DND-41 (cell line): Measurements from ENCODE around the gene OSBPL3.

ENCODE experiments used
- ATAC-seq: fragments of 200-7000 bp; cut with Tn5 transposase; 3 replicates; pipeline ENCODE4 v1.9.1; 2021; ENCODE audit warnings: low read depth; ENCODE audit not compliant: insufficient read depth
- DNase-seq: peaks from one replicate; pipeline ENCODE4 v3.0.0-alpha.2; 2020
- H2AFZ ChIP-seq: 2 replicates; pipeline ENCODE4 v1.6.0; 2012; ENCODE audit warnings: low read depth, low read length
- H3K27ac ChIP-seq: 2 replicates; pipeline ENCODE4 v1.5.1; 2012; ENCODE audit warnings: low read length, inconsistent platforms
- H3K27me3 ChIP-seq: fragments of 200-600 bp; sonication (generic); 2 replicates; pipeline ENCODE4 v1.6.0; 2012; ENCODE audit warnings: low read length, mild to moderate bottlenecking, inconsistent platforms; ENCODE audit not compliant: insufficient read depth, poor library complexity
- H3K36me3 ChIP-seq: 2 replicates; pipeline ENCODE4 v1.5.1; 2012; ENCODE audit warnings: low read length, inconsistent platforms; ENCODE audit not compliant: insufficient read depth
- H3K4me1 ChIP-seq: 2 replicates; pipeline ENCODE4 v1.5.1; 2012; ENCODE audit warnings: mild to moderate bottlenecking, low read length; ENCODE audit not compliant: insufficient read depth
- H3K4me2 ChIP-seq: 2 replicates; pipeline ENCODE4 v1.6.0; 2012; ENCODE audit warnings: mild to moderate bottlenecking, moderate library complexity, low read length, inconsistent platforms; ENCODE audit not compliant: insufficient read depth
- H3K4me3 ChIP-seq, 2 experiments: fragments of 200-600 bp in 1 of 2; shearing (Covaris generic) in 1 of 2; 2 replicates each; pipeline ENCODE4 v1.5.1; 2012 to 2016; ENCODE audit warnings: inconsistent platforms in 2 of 2, low read length in 2 of 2, mild to moderate bottlenecking in 2 of 2, low read depth in 1 of 2, moderate library complexity in 1 of 2
- H3K79me2 ChIP-seq: 2 replicates; pipeline ENCODE4 v1.6.0; 2012; ENCODE audit warnings: low read length, inconsistent platforms; ENCODE audit not compliant: insufficient read depth
- H3K9ac ChIP-seq: 2 replicates; pipeline ENCODE4 v1.6.0; 2012; ENCODE audit warnings: low read depth, mild to moderate bottlenecking, inconsistent platforms, low read length, moderate library complexity
- H3K9me3 ChIP-seq: 2 replicates; pipeline ENCODE4 v1.5.1; 2012; ENCODE audit warnings: low read length, moderate library complexity, mild to moderate bottlenecking, inconsistent platforms; ENCODE audit not compliant: insufficient read depth, severe bottlenecking
- H4K20me1 ChIP-seq: 2 replicates; pipeline ENCODE4 v1.6.0; 2012; ENCODE audit warnings: low read length; ENCODE audit not compliant: insufficient read depth
- EZH2 ChIP-seq: IDR thresholded peaks from 3 replicates; pipeline ENCODE4 v1.6.1; 2012; ENCODE audit warnings: borderline replicate concordance, low read depth, mild to moderate bottlenecking, moderate library complexity, low read length, inconsistent platforms; ENCODE audit not compliant: severe bottlenecking
- TF ChIP-seq, protein P1 (sequence below): IDR thresholded peaks from 2 replicates; pipeline ENCODE4 v1.5.1; 2012; ENCODE audit warnings: borderline replicate concordance, low read length, moderate library complexity, mild to moderate bottlenecking; ENCODE audit not compliant: poor library complexity, severe bottlenecking; ENCODE audit errors: extremely low read depth

OSBPL3 gene

DNA sequence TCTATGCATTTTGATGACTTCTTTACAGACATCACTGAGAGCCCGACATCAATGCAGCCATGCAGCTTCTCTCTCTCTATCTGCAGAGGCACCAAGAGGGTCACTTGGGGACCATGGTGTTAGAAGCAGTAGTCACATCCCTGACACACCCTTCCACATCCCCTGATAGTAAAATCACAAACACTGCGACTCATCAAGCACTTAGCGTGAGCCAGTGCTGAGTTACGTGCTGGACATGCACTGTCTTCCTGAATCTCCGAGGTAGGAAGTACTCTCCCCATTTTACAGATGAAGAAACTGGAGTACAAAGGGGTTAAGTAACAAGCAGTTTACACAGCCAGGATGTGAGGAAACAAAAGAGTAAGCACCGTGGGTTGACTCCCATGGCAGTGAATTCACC lies 109.2 kb downstream of the OSBPL3 start:
- ATAC-seq (no peak), DNase-seq (no peak)
- Histone ChIP-seq H4K20me1 (no peaks in the 10 kb centered on the region), H3K27me3 (no peaks in the 10 kb centered on the region), H3K9me3 (no peaks in the 10 kb centered on the region), H3K4me1 (no peaks in the 10 kb centered on the region), H3K36me3 (peaks cover 40% of the 10 kb centered on the region), H3K79me2 (no peaks in the 10 kb centered on the region), H3K9ac (no peak overlapping the region), H3K4me2 (no peak overlapping the region), H2AFZ (no peak overlapping the region), H3K27ac (no peak overlapping the region), H3K4me3 (no peak overlapping the region)
- TF ChIP-seq EZH2, result no peak
- TF ChIP-seq, protein P1, sequence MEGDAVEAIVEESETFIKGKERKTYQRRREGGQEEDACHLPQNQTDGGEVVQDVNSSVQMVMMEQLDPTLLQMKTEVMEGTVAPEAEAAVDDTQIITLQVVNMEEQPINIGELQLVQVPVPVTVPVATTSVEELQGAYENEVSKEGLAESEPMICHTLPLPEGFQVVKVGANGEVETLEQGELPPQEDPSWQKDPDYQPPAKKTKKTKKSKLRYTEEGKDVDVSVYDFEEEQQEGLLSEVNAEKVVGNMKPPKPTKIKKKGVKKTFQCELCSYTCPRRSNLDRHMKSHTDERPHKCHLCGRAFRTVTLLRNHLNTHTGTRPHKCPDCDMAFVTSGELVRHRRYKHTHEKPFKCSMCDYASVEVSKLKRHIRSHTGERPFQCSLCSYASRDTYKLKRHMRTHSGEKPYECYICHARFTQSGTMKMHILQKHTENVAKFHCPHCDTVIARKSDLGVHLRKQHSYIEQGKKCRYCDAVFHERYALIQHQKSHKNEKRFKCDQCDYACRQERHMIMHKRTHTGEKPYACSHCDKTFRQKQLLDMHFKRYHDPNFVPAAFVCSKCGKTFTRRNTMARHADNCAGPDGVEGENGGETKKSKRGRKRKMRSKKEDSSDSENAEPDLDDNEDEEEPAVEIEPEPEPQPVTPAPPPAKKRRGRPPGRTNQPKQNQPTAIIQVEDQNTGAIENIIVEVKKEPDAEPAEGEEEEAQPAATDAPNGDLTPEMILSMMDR, result no peak

GRCh38 chr7:24869572-24869971 lies 110.4 kb downstream of the OSBPL3 start:
- DNase-seq (no peak), ATAC-seq (no peak)
- no peaks in the 10 kb centered on the region for H4K20me1 ChIP-seq
- H3K4me1 ChIP-seq, result no peaks in the 10 kb centered on the region
- no peak overlapping the region for H3K4me3 ChIP-seq
- TF ChIP-seq, protein P1, result no peak
- no peak for TF ChIP-seq EZH2
- H3K9ac ChIP-seq, result no peak overlapping the region
- H3K27me3 ChIP-seq, result no peaks in the 10 kb centered on the region
- H3K79me2 ChIP-seq, result no peaks in the 10 kb centered on the region
- H2AFZ ChIP-seq, result no peak overlapping the region
- no peak overlapping the region for H3K4me2 ChIP-seq
- no peak overlapping the region for H3K27ac ChIP-seq
- H3K9me3 ChIP-seq, result no peaks in the 10 kb centered on the region
- peaks cover 49% of the 10 kb centered on the region for H3K36me3 ChIP-seq

DNA sequence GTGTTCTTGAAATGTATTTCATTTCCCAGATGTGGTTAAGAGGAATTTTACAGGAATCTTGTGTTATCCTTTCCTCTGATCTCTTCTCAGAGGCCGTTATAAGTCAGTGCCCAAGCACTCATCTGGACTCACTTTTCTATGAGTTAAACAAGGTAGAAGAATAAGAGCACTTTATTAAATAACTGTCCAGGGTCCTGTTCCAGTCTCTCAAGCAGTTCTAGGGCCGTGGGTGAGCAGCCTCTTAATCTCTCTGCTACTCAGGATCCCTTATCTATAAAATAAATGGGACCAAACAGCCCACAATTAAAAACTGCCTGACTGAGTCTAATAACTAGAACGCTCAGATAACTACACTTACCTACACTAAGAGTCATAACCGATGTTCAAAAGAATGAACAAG lies 111.2 kb downstream of the OSBPL3 start:
- no peak overlapping the region for H3K4me3 ChIP-seq
- H4K20me1 ChIP-seq, result no peaks in the 10 kb centered on the region
- no peak for DNase-seq
- no peak for ATAC-seq
- no peak overlapping the region for H2AFZ ChIP-seq
- H3K4me1 ChIP-seq, result no peaks in the 10 kb centered on the region
- H3K9ac ChIP-seq, result no peak overlapping the region
- TF ChIP-seq, protein P1, result no peak
- TF ChIP-seq EZH2, result no peak
- no peaks in the 10 kb centered on the region for H3K27me3 ChIP-seq
- H3K79me2 ChIP-seq, result no peaks in the 10 kb centered on the region
- H3K27ac ChIP-seq, result no peak overlapping the region
- H3K4me2 ChIP-seq, result no peak overlapping the region
- peaks cover 54% of the 10 kb centered on the region for H3K36me3 ChIP-seq
- H3K9me3 ChIP-seq, result no peaks in the 10 kb centered on the region

DNA sequence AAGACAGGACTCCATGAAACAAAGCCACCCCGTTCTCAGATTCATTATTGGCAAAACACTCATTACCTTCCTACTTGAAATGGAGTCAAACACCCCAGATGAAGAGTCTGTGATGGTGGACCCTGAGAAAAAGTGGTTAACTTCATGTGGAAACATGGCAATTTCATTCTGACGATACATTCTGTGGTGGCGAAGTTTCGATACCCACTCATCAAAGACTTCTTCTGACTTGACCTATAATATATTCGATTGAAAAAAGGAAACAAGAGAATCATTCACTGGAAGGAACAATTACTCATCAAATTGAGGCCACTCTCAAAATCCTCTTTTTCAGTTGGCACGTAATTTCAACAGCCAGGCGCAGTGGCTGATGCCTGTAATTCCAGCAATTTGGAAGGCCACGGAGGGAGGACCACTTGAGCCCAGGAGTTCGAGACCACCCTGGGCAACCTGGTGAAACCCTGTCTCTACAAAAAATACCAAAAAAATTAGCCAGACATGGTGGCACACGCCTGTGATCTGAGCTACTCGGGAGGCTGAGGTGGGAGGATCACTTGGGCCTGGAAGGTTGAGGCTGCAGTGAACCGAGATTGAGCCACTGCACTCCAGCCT lies 113.9 kb downstream of the OSBPL3 start:
- H3K4me3 ChIP-seq, result no peak overlapping the region
- no peak for TF ChIP-seq EZH2
- TF ChIP-seq, protein P1, result no peak
- H4K20me1 ChIP-seq, result no peaks in the 10 kb centered on the region
- ATAC-seq (no peak), DNase-seq (no peak)
- no peak overlapping the region for H2AFZ ChIP-seq
- H3K9me3 ChIP-seq, result no peaks in the 10 kb centered on the region
- H3K36me3 ChIP-seq, result peaks cover 61% of the 10 kb centered on the region
- no peak overlapping the region for H3K9ac ChIP-seq
- no peak overlapping the region for H3K4me2 ChIP-seq
- no peaks in the 10 kb centered on the region for H3K4me1 ChIP-seq
- H3K79me2 ChIP-seq, result no peaks in the 10 kb centered on the region
- no peaks in the 10 kb centered on the region for H3K27me3 ChIP-seq
- no peak overlapping the region for H3K27ac ChIP-seq
